Mucosa of descending colon (tissue), 3 donors: ENCODE measurements around the gene IL1RAPL2. TPM values are rescaled to one million over a fixed set of nuclear protein-coding genes. Genes with fewer than 3 reads are reported as not detected.
"Not testable (repeated sequence)": the region's sequence is repeated elsewhere in the genome, so short reads cannot be mapped to it uniquely, and the experiment has no call there.

Experiments used
- ATAC-seq: fragments of 200-7000 bp; cut with Tn5 transposase; one replicate; pipeline ENCODE4 v1.9.1; 2020; ENCODE audit warnings: mild to moderate bottlenecking, moderate library complexity
- DNase-seq, 3 donors: peaks; one replicate each; pipeline ENCODE4 v3.0.0-alpha.2; 2020
- H3K36me3 ChIP-seq: fragments of 200-600 bp; one replicate; pipeline ENCODE4 v1.8.0; 2021; ENCODE audit warnings: low read depth, mild to moderate bottlenecking
- H3K4me1 ChIP-seq: fragments of 200-600 bp; one replicate; pipeline ENCODE4 v1.8.0; 2021; ENCODE audit warnings: low read depth, mild to moderate bottlenecking
- H3K4me3 ChIP-seq: fragments of 200-600 bp; one replicate; pipeline ENCODE4 v1.8.0; 2021; ENCODE audit warnings: mild to moderate bottlenecking
- H3K9me3 ChIP-seq: fragments of 200-600 bp; one replicate; pipeline ENCODE4 v1.8.0; 2021; ENCODE audit warnings: mild to moderate bottlenecking
- CTCF ChIP-seq: fragments of 200-600 bp; IDR thresholded peaks from one replicate; pipeline ENCODE4 v1.8.0; 2022; ENCODE audit warnings: antibody characterized with exemption, mild to moderate bottlenecking
- intact Hi-C, 2 donors: fragments of 100-400 bp; cut with DNase I in 1 of 2; cut with micrococcal nuclease in 1 of 2; formaldehyde crosslinking; loops; one replicate each; pipeline versions ENCODE4 v1.11.0 to v1.11.1; 2022; cut with DNase I, micrococcal nuclease
- total RNA-seq, 3 donors: library from RNA; stranded (reverse); fragmentation: NEBNext Ultra II Directional in 2 of 3; extraction: Animal tissue kit (Norgen Biotek cat#: 25700) in 2 of 3; gene quantifications; one replicate each; pipeline versions ENCODE4 v1.2.1 to v1.2.4, GENCODE V29; 2021 to 2023
- donor health status: DM: no; HTN: no; CAD: no; lungs with moderate emphysema.
- donor health status: DM: no; HTN: no; CAD: no.
- donor health status: DM: no; HTN: yes; CAD: no.

IL1RAPL2 gene
- total RNA-seq, 3 donors from 2014 or later = 0.19 TPM; not detected in 2

- no peak for DNase-seq
- H3K36me3 ChIP-seq = no peaks in the 10 kb centered on the region
- no peak overlapping the region for H3K4me3 ChIP-seq
- intact Hi-C loops = no loop called here
- ATAC-seq = no peak
- H3K4me1 ChIP-seq = no peaks in the 10 kb centered on the region
- no peaks in the 10 kb centered on the region for H3K9me3 ChIP-seq
- TF ChIP-seq CTCF = no peak
Observed at GRCh38 chrX:104863466-104863865, 297.5 kb downstream of the IL1RAPL2 start.

GRCh38 chrX:104864296-104864695, 298.3 kb downstream of the IL1RAPL2 start:
- Histone ChIP-seq H3K4me3 (no peak overlapping the region), H3K36me3 (no peaks in the 10 kb centered on the region), H3K9me3 (no peaks in the 10 kb centered on the region), H3K4me1 (no peaks in the 10 kb centered on the region)
- intact Hi-C loops = no loop called here
- ATAC-seq (no peak), DNase-seq (no peak)
- TF ChIP-seq CTCF = no peak

- Histone ChIP-seq H3K36me3 (no peaks in the 10 kb centered on the region), H3K4me3 (no peak overlapping the region), H3K4me1 (no peaks in the 10 kb centered on the region), H3K9me3 (no peaks in the 10 kb centered on the region)
- no peak for DNase-seq
- no peak for ATAC-seq
- intact Hi-C loops = no loop called here
- no peak for TF ChIP-seq CTCF
Observed at GRCh38 chrX:104877504-104877903, 311.5 kb downstream of the IL1RAPL2 start.

GRCh38 chrX:104902070-104902469, 336.1 kb downstream of the IL1RAPL2 start:
- ATAC-seq (no peak), DNase-seq (no peak)
- TF ChIP-seq CTCF = no peak
- Histone ChIP-seq H3K36me3 (no peaks in the 10 kb centered on the region), H3K9me3 (no peaks in the 10 kb centered on the region), H3K4me1 (no peaks in the 10 kb centered on the region), H3K4me3 (no peak overlapping the region)
- intact Hi-C loops = no loop called here

GRCh38 chrX:104909694-104910093, 343.7 kb downstream of the IL1RAPL2 start:
- H3K9me3 ChIP-seq, ATAC-seq, H3K36me3 ChIP-seq, H3K4me3 ChIP-seq, H3K4me1 ChIP-seq, intact Hi-C loops: not testable (repeated sequence)
- DNase-seq = peak in 2 of 3 donors; percentile 10 to 39

GRCh38 chrX:104913348-104913747, 347.3 kb downstream of the IL1RAPL2 start:
- ATAC-seq = no peak
- intact Hi-C loops = no loop called here
- DNase-seq = no peak
- Histone ChIP-seq H3K4me1 (no peaks in the 10 kb centered on the region), H3K36me3 (no peaks in the 10 kb centered on the region), H3K4me3 (no peak overlapping the region), H3K9me3 (no peaks in the 10 kb centered on the region)
- no peak for TF ChIP-seq CTCF

GRCh38 chrX:104914686-104915085, 348.7 kb downstream of the IL1RAPL2 start:
- intact Hi-C loops, H3K4me3 ChIP-seq, H3K4me1 ChIP-seq, ATAC-seq, DNase-seq, H3K9me3 ChIP-seq, H3K36me3 ChIP-seq: not testable (repeated sequence)
